IMR-90 (cell line): ENCODE data around the gene OR2A12.

ENCODE experiments used
- BHLHE40 ChIP-seq: fragments of 150-350 bp; IDR thresholded peaks from 2 replicates; pipeline ENCODE4 v1.6.1; 2016; ENCODE audit warnings: mild to moderate bottlenecking, low read depth, low read length
- CEBPB ChIP-seq: IDR thresholded peaks from 2 replicates; pipeline ENCODE4 v1.6.1; 2012; ENCODE audit warnings: low read depth, low read length, improper control_type of control experiment
- CTCF ChIP-seq: conservative IDR thresholded peaks from 2 replicates; pipeline ENCODE4 v1.5.1; 2012; ENCODE audit warnings: mild to moderate bottlenecking, low read depth, low read length, improper control_type of control experiment
- FOS ChIP-seq: fragments of 150-350 bp; IDR thresholded peaks from 2 replicates; pipeline ENCODE4 v1.6.1; 2016; ENCODE audit warnings: low read depth, low read length
- MAFK ChIP-seq: IDR thresholded peaks from 2 replicates; pipeline ENCODE4 v1.6.1; 2012; ENCODE audit warnings: low read depth, low read length, improper control_type of control experiment
- MAZ ChIP-seq: IDR thresholded peaks from 2 replicates; pipeline ENCODE4 v1.6.1; 2012; ENCODE audit warnings: low read depth, mild to moderate bottlenecking, low read length, improper control_type of control experiment, moderate library complexity, borderline replicate concordance
- MXI1 ChIP-seq: IDR thresholded peaks from 2 replicates; pipeline ENCODE4 v1.6.1; 2012; ENCODE audit warnings: low read depth, mild to moderate bottlenecking, low read length, moderate library complexity, borderline replicate concordance
- POLR2A ChIP-seq: IDR thresholded peaks from 2 replicates; pipeline ENCODE4 v1.6.1; 2012; ENCODE audit warnings: mild to moderate bottlenecking, low read depth, low read length
- RAD21 ChIP-seq: IDR thresholded peaks from 2 replicates; pipeline ENCODE4 v1.6.1; 2012; ENCODE audit warnings: low read length, improper control_type of control experiment
- RFX5 ChIP-seq: IDR thresholded peaks from 2 replicates; pipeline ENCODE4 v1.8.0; 2012; ENCODE audit warnings: low read depth, mild to moderate bottlenecking, low read length, moderate library complexity
- SMC3 ChIP-seq: fragments of 150-350 bp; IDR thresholded peaks from 2 replicates; pipeline ENCODE4 v1.6.1; 2016; ENCODE audit warnings: low read depth, mild to moderate bottlenecking, antibody characterized with exemption, low read length, moderate library complexity

- no peak for TF ChIP-seq MAZ
- TF ChIP-seq CTCF, result no peak
- no peak for TF ChIP-seq RAD21
- no peak for TF ChIP-seq POLR2A
- no peak for TF ChIP-seq SMC3
- no peak for TF ChIP-seq MAFK
- TF ChIP-seq CEBPB, result no peak
- TF ChIP-seq RFX5, result no peak
- TF ChIP-seq BHLHE40, result no peak
- TF ChIP-seq FOS, result no peak
- TF ChIP-seq MXI1, result no peak
These were observed 36.6 kb upstream of the OR2A12 start for GRCh38 chr7:144049491-144049890.
